ENCODE data around the gene KATNIP.

DNA sequence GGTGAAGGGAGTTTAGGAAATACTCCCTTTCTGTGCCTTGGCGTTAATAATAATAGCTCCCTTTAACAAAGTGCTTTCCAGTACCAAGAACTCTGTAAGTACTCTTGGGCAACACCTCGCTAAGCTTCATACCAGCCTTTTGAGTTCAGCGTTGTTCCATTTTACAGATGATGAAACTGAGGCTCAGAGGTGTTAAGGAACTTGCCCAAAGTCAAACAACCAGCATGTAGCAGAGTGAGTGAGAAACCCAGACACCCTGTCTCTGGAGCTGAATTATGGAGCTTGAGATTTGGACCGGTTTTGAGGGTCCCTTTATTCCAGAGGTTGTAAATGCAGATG, 607 bp downstream of the KATNIP start:
- TF ChIP-seq CTCF (IDR thresholded peaks at IDR 0.05) (no peak), POLR2A (IDR thresholded peaks at IDR 0.05) (no peak)

Data from Peyer's patch (tissue), 4 donors.